Measurements from ENCODE around the gene MCRIP2. TPM values are rescaled to one million over a fixed set of nuclear protein-coding genes. Genes with fewer than 3 reads are reported as not detected.

MCRIP2 gene
- total RNA-seq, 2 donors from 2014 or later, result 110 to 121 TPM

GRCh38 chr16:671353-672131 is 29.9 kb downstream of the MCRIP2 start:
- Histone ChIP-seq H3K27me3 (no peaks in the 10 kb centered on the region), H3K9me3 (no peaks in the 10 kb centered on the region), H3K4me3 (no peak overlapping the region), H3K36me3 (peaks cover 44% of the 10 kb centered on the region), H3K27ac (no peak overlapping the region), H3K4me1 (peaks cover 0 to 47% of the 10 kb centered on the region in 2 donors)
- no peak for TF ChIP-seq CTCF (IDR thresholded peaks at IDR 0.05)
- no peak for DNase-seq (ENCODE audit: low spot score)

GRCh38 chr16:672371-672770 is 30.7 kb downstream of the MCRIP2 start:
- TF ChIP-seq CTCF (IDR thresholded peaks at IDR 0.05), result no peak
- peaks cover 0 to 43% of the 10 kb centered on the region in 2 donors for H3K4me1 ChIP-seq
- peaks cover 44% of the 10 kb centered on the region for H3K36me3 ChIP-seq

GRCh38 chr16:672851-673250 is 31.2 kb downstream of the MCRIP2 start:
- TF ChIP-seq CTCF (IDR thresholded peaks at IDR 0.05), result no peak
- DNase-seq (ENCODE audit: low spot score), result no peak
- no peaks in the 10 kb centered on the region for H3K9me3 ChIP-seq
- no peak overlapping the region for H3K27ac ChIP-seq
- no peaks in the 10 kb centered on the region for H3K27me3 ChIP-seq
- peaks cover 44% of the 10 kb centered on the region for H3K36me3 ChIP-seq
- H3K4me3 ChIP-seq, result no peak overlapping the region
- peaks cover 0 to 39% of the 10 kb centered on the region in 2 donors for H3K4me1 ChIP-seq

More at GRCh38 chr16:672371-672770, 30.7 kb downstream of the MCRIP2 start:
- Histone ChIP-seq H3K9me3 (no peaks in the 10 kb centered on the region), H3K27ac (no peak overlapping the region), H3K4me3 (no peak overlapping the region), H3K27me3 (no peaks in the 10 kb centered on the region)
- DNase-seq (ENCODE audit: low spot score), result no peak

GRCh38 chr16:673399-673991 is 31.9 kb downstream of the MCRIP2 start:
- Histone ChIP-seq H3K4me1 (peaks cover 0 to 35% of the 10 kb centered on the region in 2 donors), H3K4me3 (no peak overlapping the region), H3K27me3 (no peaks in the 10 kb centered on the region), H3K9me3 (no peaks in the 10 kb centered on the region), H3K36me3 (peaks cover 44% of the 10 kb centered on the region), H3K27ac (no peak overlapping the region)
- no peak for TF ChIP-seq CTCF (IDR thresholded peaks at IDR 0.05)
- DNase-seq (ENCODE audit: low spot score), result no peak

GRCh38 chr16:674214-674881 is 32.7 kb downstream of the MCRIP2 start:
- H3K4me1 ChIP-seq, result peaks cover 0 to 31% of the 10 kb centered on the region in 2 donors
- no peak for TF ChIP-seq CTCF (IDR thresholded peaks at IDR 0.05)
- H3K27ac ChIP-seq, result peak overlapping the region; percentile 23 to 47
- no peaks in the 10 kb centered on the region for H3K27me3 ChIP-seq
- H3K9me3 ChIP-seq, result no peaks in the 10 kb centered on the region
- DNase-seq (ENCODE audit: low spot score), result no peak
- peaks cover 44% of the 10 kb centered on the region for H3K36me3 ChIP-seq
- H3K4me3 ChIP-seq, result no peak overlapping the region

All from right atrium auricular region (tissue), 2 donors.